H1 (cell line): ENCODE results near the gene COBLL1. TPM values are rescaled to one million over a fixed set of nuclear protein-coding genes. Genes with fewer than 3 reads are reported as not detected.
"Not testable (repeated sequence)": the region's sequence is repeated elsewhere in the genome, so short reads cannot be mapped to it uniquely, and the experiment has no call there.

Experiments used
- CTCF ChIA-PET: fragments of 300-600 bp; sonication (Branson Sonifier 250); formaldehyde crosslinking; loops from one replicate; lab custom pipeline; 2021; ENCODE audit not compliant: partially characterized antibody; lab: Charles Lee
- POLR2A ChIA-PET: fragments of 300-600 bp; sonication (Branson Sonifier 250); formaldehyde crosslinking; loops from one replicate; lab custom pipeline; 2021; ENCODE audit warnings: inconsistent platforms; ENCODE audit not compliant: partially characterized antibody; lab: Charles Lee
- DNase-seq, 2 experiments: peaks; one replicate each; pipeline versions ENCODE4 v3.0.0 to v3.0.0-alpha.2; 2010 to 2022; ENCODE audit warnings: low spot score in 2 of 2, low read depth in 1 of 2, mixed read lengths in 1 of 2
- FAIRE-seq: peaks from 2 replicates; lab custom pipeline; 2011; peaks lifted over from hg19 to GRCh38; lab: Jason Lieb, UNC
- H2AFZ ChIP-seq: 2 replicates; pipeline ENCODE4 v1.8.1; 2012; ENCODE audit warnings: low read length, inconsistent platforms
- H2AK5ac ChIP-seq: 2 replicates; pipeline ENCODE4 v1.6.1; 2013; ENCODE audit warnings: low read depth, low read length
- H2BK120ac ChIP-seq: replicated peaks from 2 replicates; pipeline ENCODE3; 2013; ENCODE audit warnings: low read depth, low read length, inconsistent platforms
- H2BK12ac ChIP-seq: 2 replicates; pipeline ENCODE4 v1.6.1; 2013; ENCODE audit warnings: low read depth, low read length
- H2BK15ac ChIP-seq: 2 replicates; pipeline ENCODE4 v1.6.1; 2013; ENCODE audit warnings: low read length
- H2BK20ac ChIP-seq: 2 replicates; pipeline ENCODE4 v1.6.1; 2013; ENCODE audit warnings: low read length
- H2BK5ac ChIP-seq: 2 replicates; pipeline ENCODE4 v1.6.1; 2013; ENCODE audit warnings: low read depth, low read length
- H3K14ac ChIP-seq: 2 replicates; pipeline ENCODE4 v1.6.1; 2013; ENCODE audit warnings: inconsistent platforms; ENCODE audit not compliant: insufficient read length
- H3K18ac ChIP-seq: 2 replicates; pipeline ENCODE4 v1.6.1; 2013; ENCODE audit warnings: low read length; ENCODE audit errors: extremely low read depth
- H3K23ac ChIP-seq: 2 replicates; pipeline ENCODE4 v1.6.1; 2013; ENCODE audit warnings: inconsistent platforms; ENCODE audit not compliant: insufficient read length
- H3K23me2 ChIP-seq: 2 replicates; pipeline ENCODE4 v1.6.1; 2013; ENCODE audit warnings: low read depth, low read length
- H3K27ac ChIP-seq: 2 replicates; pipeline ENCODE4 v1.6.1; 2011; ENCODE audit warnings: low read depth, low read length, inconsistent platforms
- H3K27me3 ChIP-seq, 4 experiments: replicated peaks in 1 of 4; 1 replicate in 1 of 4; 2 replicates in 3 of 4; pipeline versions ENCODE4 v1.6.1 to v1.8.1; 2011 to 2013; ENCODE audit warnings: low read length in 3 of 4, mild to moderate bottlenecking in 3 of 4, inconsistent platforms in 2 of 4, mixed read lengths in 2 of 4, moderate library complexity in 1 of 4; ENCODE audit not compliant: control insufficient read depth in 3 of 4, insufficient read depth in 3 of 4; ENCODE audit errors: extremely low read depth in 1 of 4
- H3K36me3 ChIP-seq, 4 experiments: 2 replicates each; pipeline versions ENCODE4 v1.6.1 to v1.8.1; 2011 to 2013; ENCODE audit warnings: mild to moderate bottlenecking in 4 of 4, low read length in 3 of 4, moderate library complexity in 2 of 4, control low read depth in 1 of 4, inconsistent platforms in 1 of 4; ENCODE audit not compliant: insufficient read depth in 4 of 4, control insufficient read depth in 2 of 4
- H3K4ac ChIP-seq: replicated peaks from 2 replicates; pipeline ENCODE3; 2013; ENCODE audit warnings: low read length, low read depth, mixed read lengths, inconsistent platforms; ENCODE audit not compliant: insufficient read length
- H3K4me1 ChIP-seq, 4 experiments: replicated peaks in 1 of 4; 1 replicate in 1 of 4; 2 replicates in 3 of 4; pipeline versions ENCODE4 v1.6.1 to v1.8.1; 2011 to 2013; ENCODE audit warnings: low read length in 3 of 4, inconsistent platforms in 2 of 4, mixed read lengths in 1 of 4; ENCODE audit not compliant: insufficient read depth in 4 of 4, control insufficient read depth in 3 of 4
- H3K4me2 ChIP-seq, 2 experiments: 2 replicates each; pipeline versions ENCODE4 v1.6.1 to v1.8.1; 2011 to 2013; ENCODE audit warnings: low read depth in 2 of 2, low read length in 2 of 2, control low read depth in 1 of 2, inconsistent platforms in 1 of 2, mild to moderate bottlenecking in 1 of 2; ENCODE audit not compliant: insufficient read depth in 1 of 2
- H3K4me3 ChIP-seq, 4 experiments: fragments of 200-600, 300-600 bp in 1 of 4; sonication (generic), shearing (Covaris generic), sonication (Bioruptor Twin) in 1 of 4; 2 replicates each; pipeline versions ENCODE4 v1.5.1 to v1.8.1; 2011 to 2016; ENCODE audit warnings: low read length in 4 of 4, low read depth in 3 of 4, control low read depth in 2 of 4, inconsistent platforms in 2 of 4, mild to moderate bottlenecking in 2 of 4, mixed read lengths in 1 of 4, moderate library complexity in 1 of 4; ENCODE audit not compliant: insufficient read depth in 2 of 4; ENCODE audit errors: extremely low read depth in 1 of 4
- H3K56ac ChIP-seq: replicated peaks from 2 replicates; pipeline ENCODE3; 2013; ENCODE audit warnings: low read depth, mild to moderate bottlenecking, mixed read lengths, low read length, inconsistent platforms; ENCODE audit not compliant: insufficient read length
- H3K79me1 ChIP-seq: 2 replicates; pipeline ENCODE4 v1.6.1; 2013; ENCODE audit warnings: low read depth, low read length, control low read depth
- H3K79me2 ChIP-seq, 2 experiments: 2 replicates each; pipeline versions ENCODE4 v1.6.1 to v1.8.1; 2012 to 2013; ENCODE audit warnings: low read length in 2 of 2, mild to moderate bottlenecking in 2 of 2, inconsistent platforms in 1 of 2; ENCODE audit not compliant: insufficient read depth in 2 of 2, control insufficient read depth in 1 of 2
- H3K9ac ChIP-seq, 4 experiments: replicated peaks in 1 of 4; 1 replicate in 1 of 4; 2 replicates in 3 of 4; pipeline versions ENCODE4 v1.6.1 to v1.8.1; 2011 to 2013; ENCODE audit warnings: low read depth in 3 of 4, low read length in 3 of 4, control low read depth in 2 of 4, mild to moderate bottlenecking in 2 of 4, moderate library complexity in 2 of 4, inconsistent platforms in 1 of 4; ENCODE audit errors: extremely low read depth in 1 of 4
- H3K9me3 ChIP-seq, 2 experiments: 2 replicates each; pipeline versions ENCODE4 v1.6.1 to v1.8.1; 2012 to 2013; ENCODE audit warnings: mild to moderate bottlenecking in 2 of 2, moderate library complexity in 2 of 2, control low read depth in 1 of 2, inconsistent platforms in 1 of 2, low read depth in 1 of 2, low read length in 1 of 2, mixed read lengths in 1 of 2; ENCODE audit not compliant: insufficient read depth in 2 of 2
- H4K20me1 ChIP-seq, 2 experiments: replicated peaks in 1 of 2; 2 replicates each; pipeline versions ENCODE3 to v1.8.1; 2011 to 2013; ENCODE audit warnings: inconsistent platforms in 2 of 2, low read length in 2 of 2, mild to moderate bottlenecking in 1 of 2; ENCODE audit not compliant: insufficient read depth in 2 of 2, control insufficient read depth in 1 of 2
- H4K5ac ChIP-seq: 2 replicates; pipeline ENCODE4 v1.6.1; 2013; ENCODE audit warnings: low read length, low read depth, mixed read lengths, inconsistent platforms; ENCODE audit not compliant: insufficient read length
- H4K8ac ChIP-seq: 2 replicates; pipeline ENCODE4 v1.8.0; 2013; ENCODE audit warnings: mild to moderate bottlenecking, moderate library complexity, low read length, inconsistent platforms; ENCODE audit not compliant: insufficient read depth; ENCODE audit errors: extremely low read depth
- H4K91ac ChIP-seq: replicated peaks from 2 replicates; pipeline ENCODE3; 2013; ENCODE audit warnings: low read length, mixed read lengths, inconsistent platforms; ENCODE audit not compliant: insufficient read length
- WGBS, 2 experiments: shearing (Covaris generic) in 1 of 2; methylation state at CpG; one replicate each; pipeline versions ENCODE4 v1.1.6 to v1.1.7; 2013 to 2015; ENCODE audit warnings: low lambda C conversion rate in 2 of 2, mixed read lengths in 2 of 2, inconsistent platforms in 1 of 2, low coverage in 1 of 2, missing lambda C conversion rate in 1 of 2; ENCODE audit not compliant: insufficient replicate concordance in 2 of 2, insufficient coverage in 1 of 2, insufficient read length in 1 of 2; ENCODE audit errors: extremely low coverage in 1 of 2, missing lambda C conversion rate in 1 of 2; 5-methylcytosine and 5-hydroxymethylcytosine counted together
- polyA plus RNA-seq, 7 experiments: library from polyadenylated mRNA; depleted of rRNA in 3 of 7; stranded (reverse) in 5 of 7; unstranded in 2 of 7; fragments of >200 nt in 5 of 7; fragments of 200-250 nt in 2 of 7; gene quantifications; 1 replicate in 5 of 7; 2 replicates in 1 of 7; 4 replicates in 1 of 7; pipeline versions ENCODE4 v1.2.1 to v1.2.3, GENCODE V29; 2011 to 2013; ENCODE audit warnings: missing spikeins in 2 of 7, mixed read lengths in 2 of 7
- total RNA-seq: library from RNA; stranded (reverse); fragmentation: NEBNext Ultra II Directional; extraction: Animal tissue kit (Norgen Biotek cat#: 25700); gene quantifications from 2 replicates; pipeline ENCODE4 v1.2.1, GENCODE V29; 2021

The COBLL1 gene
- total and polyA plus RNA-seq, 2 of the 8 experiments (the other 6 are each of a cell fraction or from before 2014, with no cell fraction given) = 2.2 to 6.2 TPM

- H4K91ac ChIP-seq, H2BK120ac ChIP-seq, H4K5ac ChIP-seq, FAIRE-seq, H3K18ac ChIP-seq, H3K27ac ChIP-seq, H2AFZ ChIP-seq, H3K4me2 ChIP-seq, POLR2A ChIA-PET, H3K14ac ChIP-seq, H3K56ac ChIP-seq, H3K4ac ChIP-seq, H3K23me2 ChIP-seq, H3K27me3 ChIP-seq, H2BK5ac ChIP-seq, H3K9ac ChIP-seq, H3K79me2 ChIP-seq, H2BK12ac ChIP-seq, H4K20me1 ChIP-seq, H4K8ac ChIP-seq, H3K9me3 ChIP-seq, H3K36me3 ChIP-seq, H3K23ac ChIP-seq, H3K4me1 ChIP-seq, H2BK15ac ChIP-seq, H3K79me1 ChIP-seq, H2AK5ac ChIP-seq, H2BK20ac ChIP-seq, H3K4me3 ChIP-seq, DNase-seq: not testable (repeated sequence)
- CTCF ChIA-PET = interaction anchor here (0.7 to 1.9 kb wide), 5 partner anchors 13 to 1009 kb away, joined by 3 to 5 read pairs (median 3); no protein-coding TSS in a partner anchor
- 89% methylated on average over 9 of the region's 9 CpGs; no CpG with 5 or more reads in 1 of the 2 experiments for WGBS, 2 experiments
Measured at GRCh38 chr2:164761201-164761600, 80.4 kb downstream of the COBLL1 start.
